Brain microvascular endothelial cell (primary cell): ENCODE results near the gene PLA2G4B.

Experiments
- DNase-seq: peaks from one replicate; pipeline ENCODE4 v3.0.0-alpha.2; 2020
- H3K27ac ChIP-seq: fragments of 250-450 bp; sonication (Bioruptor Pico); 2 replicates; pipeline ENCODE4 v1.5.1; 2020; ENCODE audit warnings: mild to moderate bottlenecking, moderate library complexity
- H3K27me3 ChIP-seq: fragments of 250-450 bp; sonication (Bioruptor Pico); replicated peaks from 2 replicates; pipeline ENCODE4 v1.5.1; 2020; ENCODE audit warnings: mild to moderate bottlenecking
- H3K36me3 ChIP-seq: fragments of 250-450 bp; sonication (Bioruptor Pico); replicated peaks from 2 replicates; pipeline ENCODE4 v1.5.1; 2020; ENCODE audit warnings: mild to moderate bottlenecking
- H3K4me3 ChIP-seq: 2 replicates; pipeline ENCODE4 v1.5.1; 2011; ENCODE audit warnings: low read depth, mild to moderate bottlenecking, control low read depth, low read length, moderate library complexity
- in situ Hi-C: cut with HindIII; loops from 2 replicates; pipeline ENCODE4 v1.10.0; 2017; ENCODE audit warnings: low sequenced_read_pairs, low pct_ligation_motif_present
- TF ChIP-seq, protein P1 (sequence below): IDR thresholded peaks from 2 replicates; pipeline ENCODE4 v1.5.1; 2011; ENCODE audit warnings: low read depth, mild to moderate bottlenecking, moderate library complexity, low read length, control low read depth, inconsistent platforms; ENCODE audit errors: missing control alignments

PLA2G4B gene

GRCh38 chr15:41885321-41885720, 46.7 kb downstream of the PLA2G4B start:
- no peak for DNase-seq
- H3K27me3 ChIP-seq: no peaks in the 10 kb centered on the region
- H3K36me3 ChIP-seq: no peaks in the 10 kb centered on the region
- in situ Hi-C loops: no loop called here
- H3K27ac ChIP-seq: no peak overlapping the region
- TF ChIP-seq, protein P1, sequence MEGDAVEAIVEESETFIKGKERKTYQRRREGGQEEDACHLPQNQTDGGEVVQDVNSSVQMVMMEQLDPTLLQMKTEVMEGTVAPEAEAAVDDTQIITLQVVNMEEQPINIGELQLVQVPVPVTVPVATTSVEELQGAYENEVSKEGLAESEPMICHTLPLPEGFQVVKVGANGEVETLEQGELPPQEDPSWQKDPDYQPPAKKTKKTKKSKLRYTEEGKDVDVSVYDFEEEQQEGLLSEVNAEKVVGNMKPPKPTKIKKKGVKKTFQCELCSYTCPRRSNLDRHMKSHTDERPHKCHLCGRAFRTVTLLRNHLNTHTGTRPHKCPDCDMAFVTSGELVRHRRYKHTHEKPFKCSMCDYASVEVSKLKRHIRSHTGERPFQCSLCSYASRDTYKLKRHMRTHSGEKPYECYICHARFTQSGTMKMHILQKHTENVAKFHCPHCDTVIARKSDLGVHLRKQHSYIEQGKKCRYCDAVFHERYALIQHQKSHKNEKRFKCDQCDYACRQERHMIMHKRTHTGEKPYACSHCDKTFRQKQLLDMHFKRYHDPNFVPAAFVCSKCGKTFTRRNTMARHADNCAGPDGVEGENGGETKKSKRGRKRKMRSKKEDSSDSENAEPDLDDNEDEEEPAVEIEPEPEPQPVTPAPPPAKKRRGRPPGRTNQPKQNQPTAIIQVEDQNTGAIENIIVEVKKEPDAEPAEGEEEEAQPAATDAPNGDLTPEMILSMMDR: no peak
- no peak overlapping the region for H3K4me3 ChIP-seq

DNA sequence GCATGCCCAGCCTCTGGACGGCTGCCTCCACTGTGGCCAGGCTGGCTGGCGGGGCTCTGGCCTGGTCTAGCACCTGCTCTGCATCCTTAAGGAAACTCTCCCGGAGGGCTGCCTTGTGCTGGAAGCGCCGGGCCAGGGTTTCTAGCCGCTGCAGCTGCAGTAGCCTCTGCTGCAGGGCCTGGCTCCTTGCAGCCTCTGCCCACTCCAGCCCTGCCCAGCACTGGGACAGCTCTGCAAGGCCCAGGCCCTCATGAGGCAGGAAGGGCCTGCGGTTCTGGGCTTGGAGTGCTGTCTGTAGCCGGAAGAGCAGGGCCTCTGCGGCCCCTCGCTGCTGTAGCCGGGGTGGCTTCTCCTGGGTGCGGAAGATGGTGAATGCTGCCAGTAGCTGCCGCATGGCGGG, 47.2 kb downstream of the PLA2G4B start:
- no peak overlapping the region for H3K27ac ChIP-seq
- H3K4me3 ChIP-seq: no peak overlapping the region
- in situ Hi-C loops: no loop called here
- DNase-seq: no peak
- no peaks in the 10 kb centered on the region for H3K36me3 ChIP-seq
- TF ChIP-seq, protein P1: no peak
- no peaks in the 10 kb centered on the region for H3K27me3 ChIP-seq

GRCh38 chr15:41886741-41887140, 48.1 kb downstream of the PLA2G4B start:
- no peak overlapping the region for H3K27ac ChIP-seq
- TF ChIP-seq, protein P1: no peak
- no peaks in the 10 kb centered on the region for H3K36me3 ChIP-seq
- H3K4me3 ChIP-seq: no peak overlapping the region
- no peaks in the 10 kb centered on the region for H3K27me3 ChIP-seq
- DNase-seq: no peak
- in situ Hi-C loops: no loop called here

GRCh38 chr15:41887161-41887560, 48.5 kb downstream of the PLA2G4B start:
- Histone ChIP-seq H3K27ac (no peak overlapping the region), H3K27me3 (no peaks in the 10 kb centered on the region), H3K36me3 (no peaks in the 10 kb centered on the region), H3K4me3 (no peak overlapping the region)
- DNase-seq: no peak
- TF ChIP-seq, protein P1: no peak
- in situ Hi-C loops: no loop called here

GRCh38 chr15:41887893-41888292, 49.2 kb downstream of the PLA2G4B start:
- TF ChIP-seq, protein P1: no peak
- Histone ChIP-seq H3K27me3 (no peaks in the 10 kb centered on the region), H3K27ac (no peak overlapping the region), H3K36me3 (no peaks in the 10 kb centered on the region), H3K4me3 (no peak overlapping the region)
- in situ Hi-C loops: no loop called here
- no peak for DNase-seq

- no peak overlapping the region for H3K27ac ChIP-seq
- no peak for DNase-seq
- no peak overlapping the region for H3K4me3 ChIP-seq
- TF ChIP-seq, protein P1: no peak
- H3K36me3 ChIP-seq: no peaks in the 10 kb centered on the region
- in situ Hi-C loops: no loop called here
- H3K27me3 ChIP-seq: no peaks in the 10 kb centered on the region
These were observed 50.1 kb downstream of the PLA2G4B start for GRCh38 chr15:41888662-41889253.
